HepG2 (cell line): ENCODE measurements around the gene BIRC5. TPM values are rescaled to one million over a fixed set of nuclear protein-coding genes. Genes with fewer than 3 reads are reported as not detected.

Source experiments
- BRCA1 ChIP-seq: sonication (generic); formaldehyde crosslinking; IDR thresholded peaks from 2 replicates; pipeline ENCODE4 v1.4.0; 2020; ENCODE audit warnings: missing genetic modification reagents
- HMG20A ChIP-seq: IDR thresholded peaks from 2 replicates; pipeline ENCODE4 v1.6.1; 2016; ENCODE audit warnings: borderline replicate concordance
- NCOA5 ChIP-seq: sonication (generic); formaldehyde crosslinking; IDR thresholded peaks from 2 replicates; pipeline ENCODE4 v1.4.0; 2020; ENCODE audit warnings: missing genetic modification reagents
- NFKB2 ChIP-seq: sonication (generic); formaldehyde crosslinking; IDR thresholded peaks from 2 replicates; pipeline ENCODE4 v1.4.0; 2020; ENCODE audit warnings: missing genetic modification reagents, borderline replicate concordance
- SIX4 ChIP-seq: sonication (generic); formaldehyde crosslinking; IDR thresholded peaks from 2 replicates; pipeline ENCODE4 v1.4.0; 2020; ENCODE audit warnings: missing genetic modification reagents
- SKI ChIP-seq: fragments of 450-650 bp; IDR thresholded peaks from one replicate; pipeline ENCODE4 v1.6.1; 2018; ENCODE audit warnings: mild to moderate bottlenecking; ENCODE audit not compliant: partially characterized antibody
- XBP1 ChIP-seq: sonication (generic); formaldehyde crosslinking; IDR thresholded peaks from 2 replicates; pipeline ENCODE4 v1.5.0; 2020; ENCODE audit warnings: missing genetic modification reagents
- ZFYVE20 ChIP-seq: sonication (generic); formaldehyde crosslinking; IDR thresholded peaks from 2 replicates; pipeline ENCODE4 v1.8.0; 2023; ENCODE audit warnings: low read depth, mild to moderate bottlenecking, moderate library complexity, missing genetic modification reagents, borderline replicate concordance
- ZNF263 ChIP-seq: sonication (generic); formaldehyde crosslinking; IDR thresholded peaks from 2 replicates; pipeline ENCODE4 v1.4.0; 2020; ENCODE audit warnings: missing genetic modification reagents
- ZNF296 ChIP-seq: sonication (generic); formaldehyde crosslinking; conservative IDR thresholded peaks from 2 replicates; pipeline ENCODE4 v1.5.0; 2020; ENCODE audit warnings: mild to moderate bottlenecking, missing genetic modification reagents
- ZNF329 ChIP-seq: sonication (generic); formaldehyde crosslinking; IDR thresholded peaks from 2 replicates; pipeline ENCODE4 v1.9.0; 2021; ENCODE audit warnings: low read depth, mild to moderate bottlenecking, missing genetic modification reagents
- ZNF550 ChIP-seq: sonication (generic); formaldehyde crosslinking; IDR thresholded peaks from 2 replicates; pipeline ENCODE4 v1.4.0; 2020; ENCODE audit warnings: mild to moderate bottlenecking, missing genetic modification reagents, borderline replicate concordance
- ZNF569 ChIP-seq: sonication (generic); formaldehyde crosslinking; IDR thresholded peaks from 2 replicates; pipeline ENCODE4 v1.5.0; 2020; ENCODE audit warnings: mild to moderate bottlenecking, missing genetic modification reagents, moderate library complexity, borderline replicate concordance
- ZNF572 ChIP-seq: sonication (generic); formaldehyde crosslinking; IDR thresholded peaks from 2 replicates; pipeline ENCODE4 v1.5.1; 2020; ENCODE audit warnings: mild to moderate bottlenecking, missing genetic modification reagents
- ZNF652 ChIP-seq: IDR thresholded peaks from 2 replicates; pipeline ENCODE4 v1.6.1; 2016; ENCODE audit warnings: low read depth, borderline replicate concordance
- ZSCAN20 ChIP-seq: sonication (generic); formaldehyde crosslinking; IDR thresholded peaks from 2 replicates; pipeline ENCODE4 v1.4.0; 2020; ENCODE audit warnings: missing genetic modification reagents, mild to moderate bottlenecking, borderline replicate concordance
- polyA plus RNA-seq, 8 experiments: library from polyadenylated mRNA; depleted of rRNA in 3 of 8; stranded (reverse) in 7 of 8; unstranded in 1 of 8; fragments of >200 nt; fragmentation: Illumina TruSeq in 4 of 8; extraction: Trizol in 4 of 8; gene quantifications; 2 replicates each; pipeline versions ENCODE4 v1.2.1 to v1.2.3, GENCODE V29; 2011 to 2016; ENCODE audit warnings: low read depth in 4 of 8, missing spikeins in 1 of 8, mixed read lengths in 1 of 8; ENCODE audit not compliant: insufficient read depth in 1 of 8
- total RNA-seq, 5 experiments: library from RNA; depleted of rRNA; stranded (reverse); fragments of >200 nt; fragmentation: Illumina TruSeq; extraction: Trizol; gene quantifications; 2 replicates each; pipeline ENCODE4 v1.2.3, GENCODE V29; 2016; ENCODE audit warnings: low read depth in 1 of 5
- TF ChIP-seq, protein P1 (sequence below): IDR thresholded peaks from 2 replicates; pipeline ENCODE4 v1.6.1; 2016; ENCODE audit warnings: mild to moderate bottlenecking
- TF ChIP-seq, protein P2 (sequence below): sonication (generic); formaldehyde crosslinking; IDR thresholded peaks from 2 replicates; pipeline ENCODE4 v1.4.0; 2020; ENCODE audit warnings: missing genetic modification reagents, borderline replicate concordance
- TF ChIP-seq, protein P3 (sequence below): sonication (generic); formaldehyde crosslinking; IDR thresholded peaks from 2 replicates; pipeline ENCODE4 v1.4.0; 2020; ENCODE audit warnings: mild to moderate bottlenecking, missing genetic modification reagents
- TF ChIP-seq, protein P4 (sequence below), 2 experiments: fragments of 450-650 bp in 1 of 2; sonication (generic) in 1 of 2; formaldehyde crosslinking; IDR thresholded peaks; 2 replicates each; pipeline versions ENCODE4 v1.5.0 to v1.8.0; 2020 to 2022; ENCODE audit warnings: mild to moderate bottlenecking in 1 of 2, missing genetic modification reagents in 1 of 2
- TF ChIP-seq, protein P5 (sequence below): sonication (generic); formaldehyde crosslinking; IDR thresholded peaks from 2 replicates; pipeline ENCODE4 v1.4.0; 2020; ENCODE audit warnings: mild to moderate bottlenecking, low read depth, missing genetic modification reagents

Gene BIRC5
- total and polyA plus RNA-seq, 2 of the 13 experiments (the other 11 are each of a cell fraction or from before 2014, with no cell fraction given): 30.3 to 135 TPM

DNA sequence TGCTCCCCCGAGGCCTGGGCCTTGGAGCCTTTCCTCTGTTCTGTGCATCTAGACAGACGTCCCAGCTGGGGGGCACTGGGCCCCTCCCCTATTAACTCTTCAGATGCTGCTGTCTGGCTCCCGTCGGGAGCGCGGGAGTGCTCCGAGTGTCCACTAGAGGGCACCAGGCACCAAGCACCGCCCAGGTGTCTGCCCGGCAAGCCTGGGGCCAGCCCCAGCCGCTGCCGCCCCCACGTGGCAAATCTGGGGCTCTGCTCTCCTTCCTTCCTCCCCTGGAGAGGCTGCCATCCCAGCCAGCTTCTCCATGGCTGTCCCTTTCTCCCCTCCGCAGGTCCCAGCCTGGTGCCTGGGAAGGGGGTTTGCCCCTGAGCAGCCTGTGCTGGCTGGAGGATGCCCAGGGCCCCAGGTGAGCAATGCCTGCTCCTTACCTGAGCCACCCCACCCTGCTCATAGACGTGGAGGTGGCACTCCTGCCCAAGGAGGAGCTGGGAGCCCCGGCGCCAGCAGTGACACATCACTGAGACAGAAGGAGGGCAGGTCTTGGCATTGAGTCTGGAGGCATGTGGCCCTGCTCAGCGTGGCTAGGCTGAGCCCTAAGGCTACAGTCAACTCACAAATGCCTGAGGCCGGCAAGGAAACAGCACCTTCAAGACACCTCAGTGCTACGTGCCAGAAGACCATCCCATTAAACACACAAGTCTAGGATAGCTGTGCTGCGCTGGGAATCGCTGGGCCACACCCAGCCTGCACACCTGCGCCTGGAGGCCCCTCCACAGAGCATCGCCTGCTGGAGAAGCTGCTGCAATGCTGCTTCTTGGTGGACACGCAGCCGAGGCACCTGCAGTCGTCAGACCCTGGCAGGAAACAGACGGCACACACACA is 37.1 kb downstream of the BIRC5 start (continued):
- TF ChIP-seq NFKB2 (CRISPR knock-in tag): peak; percentile 57; the same call in 1 of the 2 replicates
- no peak for TF ChIP-seq XBP1 (CRISPR knock-in tag)
- TF ChIP-seq, protein P1, sequence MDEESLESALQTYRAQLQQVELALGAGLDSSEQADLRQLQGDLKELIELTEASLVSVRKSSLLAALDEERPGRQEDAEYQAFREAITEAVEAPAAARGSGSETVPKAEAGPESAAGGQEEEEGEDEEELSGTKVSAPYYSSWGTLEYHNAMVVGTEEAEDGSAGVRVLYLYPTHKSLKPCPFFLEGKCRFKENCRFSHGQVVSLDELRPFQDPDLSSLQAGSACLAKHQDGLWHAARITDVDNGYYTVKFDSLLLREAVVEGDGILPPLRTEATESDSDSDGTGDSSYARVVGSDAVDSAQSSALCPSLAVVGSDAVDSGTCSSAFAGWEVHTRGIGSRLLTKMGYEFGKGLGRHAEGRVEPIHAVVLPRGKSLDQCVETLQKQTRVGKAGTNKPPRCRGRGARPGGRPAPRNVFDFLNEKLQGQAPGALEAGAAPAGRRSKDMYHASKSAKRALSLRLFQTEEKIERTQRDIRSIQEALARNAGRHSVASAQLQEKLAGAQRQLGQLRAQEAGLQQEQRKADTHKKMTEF: peak; percentile 91
- peak; percentile 84 for TF ChIP-seq SKI
- TF ChIP-seq ZNF296: no peak
- TF ChIP-seq ZNF652 (CRISPR knock-in tag): peak; percentile 99
- TF ChIP-seq ZNF569 (CRISPR knock-in tag): no peak
- no peak; the same call in 1 of the 2 replicates for TF ChIP-seq BRCA1 (CRISPR knock-in tag)
- no peak for TF ChIP-seq NCOA5
- TF ChIP-seq, protein P2, sequence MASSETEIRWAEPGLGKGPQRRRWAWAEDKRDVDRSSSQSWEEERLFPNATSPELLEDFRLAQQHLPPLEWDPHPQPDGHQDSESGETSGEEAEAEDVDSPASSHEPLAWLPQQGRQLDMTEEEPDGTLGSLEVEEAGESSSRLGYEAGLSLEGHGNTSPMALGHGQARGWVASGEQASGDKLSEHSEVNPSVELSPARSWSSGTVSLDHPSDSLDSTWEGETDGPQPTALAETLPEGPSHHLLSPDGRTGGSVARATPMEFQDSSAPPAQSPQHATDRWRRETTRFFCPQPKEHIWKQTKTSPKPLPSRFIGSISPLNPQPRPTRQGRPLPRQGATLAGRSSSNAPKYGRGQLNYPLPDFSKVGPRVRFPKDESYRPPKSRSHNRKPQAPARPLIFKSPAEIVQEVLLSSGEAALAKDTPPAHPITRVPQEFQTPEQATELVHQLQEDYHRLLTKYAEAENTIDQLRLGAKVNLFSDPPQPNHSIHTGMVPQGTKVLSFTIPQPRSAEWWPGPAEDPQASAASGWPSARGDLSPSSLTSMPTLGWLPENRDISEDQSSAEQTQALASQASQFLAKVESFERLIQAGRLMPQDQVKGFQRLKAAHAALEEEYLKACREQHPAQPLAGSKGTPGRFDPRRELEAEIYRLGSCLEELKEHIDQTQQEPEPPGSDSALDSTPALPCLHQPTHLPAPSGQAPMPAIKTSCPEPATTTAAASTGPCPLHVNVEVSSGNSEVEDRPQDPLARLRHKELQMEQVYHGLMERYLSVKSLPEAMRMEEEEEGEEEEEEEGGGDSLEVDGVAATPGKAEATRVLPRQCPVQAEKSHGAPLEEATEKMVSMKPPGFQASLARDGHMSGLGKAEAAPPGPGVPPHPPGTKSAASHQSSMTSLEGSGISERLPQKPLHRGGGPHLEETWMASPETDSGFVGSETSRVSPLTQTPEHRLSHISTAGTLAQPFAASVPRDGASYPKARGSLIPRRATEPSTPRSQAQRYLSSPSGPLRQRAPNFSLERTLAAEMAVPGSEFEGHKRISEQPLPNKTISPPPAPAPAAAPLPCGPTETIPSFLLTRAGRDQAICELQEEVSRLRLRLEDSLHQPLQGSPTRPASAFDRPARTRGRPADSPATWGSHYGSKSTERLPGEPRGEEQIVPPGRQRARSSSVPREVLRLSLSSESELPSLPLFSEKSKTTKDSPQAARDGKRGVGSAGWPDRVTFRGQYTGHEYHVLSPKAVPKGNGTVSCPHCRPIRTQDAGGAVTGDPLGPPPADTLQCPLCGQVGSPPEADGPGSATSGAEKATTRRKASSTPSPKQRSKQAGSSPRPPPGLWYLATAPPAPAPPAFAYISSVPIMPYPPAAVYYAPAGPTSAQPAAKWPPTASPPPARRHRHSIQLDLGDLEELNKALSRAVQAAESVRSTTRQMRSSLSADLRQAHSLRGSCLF (CRISPR knock-in tag): no peak
- TF ChIP-seq, protein P3, sequence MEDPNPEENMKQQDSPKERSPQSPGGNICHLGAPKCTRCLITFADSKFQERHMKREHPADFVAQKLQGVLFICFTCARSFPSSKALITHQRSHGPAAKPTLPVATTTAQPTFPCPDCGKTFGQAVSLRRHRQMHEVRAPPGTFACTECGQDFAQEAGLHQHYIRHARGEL (CRISPR knock-in tag): peak; percentile 77
- no peak for TF ChIP-seq ZNF572 (CRISPR knock-in tag)
- TF ChIP-seq, protein P4, sequence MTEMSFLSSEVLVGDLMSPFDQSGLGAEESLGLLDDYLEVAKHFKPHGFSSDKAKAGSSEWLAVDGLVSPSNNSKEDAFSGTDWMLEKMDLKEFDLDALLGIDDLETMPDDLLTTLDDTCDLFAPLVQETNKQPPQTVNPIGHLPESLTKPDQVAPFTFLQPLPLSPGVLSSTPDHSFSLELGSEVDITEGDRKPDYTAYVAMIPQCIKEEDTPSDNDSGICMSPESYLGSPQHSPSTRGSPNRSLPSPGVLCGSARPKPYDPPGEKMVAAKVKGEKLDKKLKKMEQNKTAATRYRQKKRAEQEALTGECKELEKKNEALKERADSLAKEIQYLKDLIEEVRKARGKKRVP (CRISPR knock-in tag; IDR thresholded peaks at IDR 0.05): no peak
- no peak for TF ChIP-seq SIX4 (CRISPR knock-in tag)
- no peak for TF ChIP-seq ZNF550
- TF ChIP-seq ZSCAN20 (CRISPR knock-in tag): no peak
- TF ChIP-seq ZNF329: no peak
- TF ChIP-seq ZFYVE20 (CRISPR knock-in tag): no peak
- TF ChIP-seq ZNF263 (CRISPR knock-in tag): peak; percentile 59; the same call in 1 of the 2 replicates
- TF ChIP-seq, protein P5, sequence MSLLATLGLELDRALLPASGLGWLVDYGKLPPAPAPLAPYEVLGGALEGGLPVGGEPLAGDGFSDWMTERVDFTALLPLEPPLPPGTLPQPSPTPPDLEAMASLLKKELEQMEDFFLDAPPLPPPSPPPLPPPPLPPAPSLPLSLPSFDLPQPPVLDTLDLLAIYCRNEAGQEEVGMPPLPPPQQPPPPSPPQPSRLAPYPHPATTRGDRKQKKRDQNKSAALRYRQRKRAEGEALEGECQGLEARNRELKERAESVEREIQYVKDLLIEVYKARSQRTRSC (CRISPR knock-in tag): no peak
- no peak for TF ChIP-seq HMG20A (CRISPR knock-in tag)
